Mucosa of gallbladder (tissue), 1 donor: ENCODE data around the gene PLK5. TPM values are rescaled to one million over a fixed set of nuclear protein-coding genes. Genes with fewer than 3 reads are reported as not detected.
"Not testable (repeated sequence)": the region's sequence is repeated elsewhere in the genome, so short reads cannot be mapped to it uniquely, and the experiment has no call there.

Source experiments
- DNase-seq: peaks from one replicate; pipeline ENCODE4 v3.0.0-alpha.2; 2020; ENCODE audit warnings: low spot score
- total RNA-seq: library from RNA; stranded (reverse); gene quantifications from one replicate; pipeline ENCODE4 v1.2.1, GENCODE V29; 2021
- donor health status: DM: no; HTN: no; CAD: no.

Gene PLK5
- total RNA-seq, 1 donor from 2014 or later = 0.89 TPM

- no peak for DNase-seq
Observed at GRCh38 chr19:1525343-1525742, 1.5 kb downstream of the PLK5 start.

- DNase-seq = no peak
Observed at GRCh38 chr19:1526066-1526778, 2.3 kb downstream of the PLK5 start.

GRCh38 chr19:1526979-1527649 lies 3.2 kb downstream of the PLK5 start:
- no peak for DNase-seq

DNA sequence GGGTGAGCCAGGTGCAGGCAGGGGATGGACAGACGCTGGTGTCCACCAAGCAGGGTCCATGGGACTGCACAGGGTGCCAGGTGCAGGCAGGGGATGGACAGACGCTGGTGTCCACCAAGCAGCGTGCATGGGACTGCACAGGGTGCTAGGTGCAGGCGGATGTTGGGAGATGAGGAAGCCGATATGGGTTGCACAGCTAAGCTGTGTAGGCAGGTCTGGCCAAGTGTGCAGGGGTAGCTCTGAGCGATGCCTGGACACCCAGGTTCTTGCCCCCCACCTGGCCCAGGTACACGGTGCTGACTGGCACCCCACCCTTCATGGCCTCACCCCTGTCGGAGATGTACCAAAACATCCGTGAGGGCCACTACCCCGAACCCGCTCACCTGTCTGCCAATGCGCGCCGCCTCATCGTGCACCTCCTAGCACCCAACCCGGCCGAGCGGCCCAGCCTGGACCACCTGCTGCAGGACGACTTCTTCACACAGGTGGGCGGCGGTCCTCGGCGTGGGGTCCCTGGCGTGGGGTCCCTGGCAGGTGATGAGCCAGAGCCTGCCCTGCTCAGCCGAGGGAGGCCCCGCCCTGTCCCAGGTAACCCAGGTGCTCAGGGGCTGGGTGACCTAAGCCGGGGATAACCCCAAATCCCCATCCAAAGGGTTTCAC lies 3.9 kb downstream of the PLK5 start:
- DNase-seq = no peak

GRCh38 chr19:1528596-1529429 lies 4.9 kb downstream of the PLK5 start:
- no peak for DNase-seq

GRCh38 chr19:1529430-1529816 lies 5.5 kb downstream of the PLK5 start:
- no peak for DNase-seq

DNA sequence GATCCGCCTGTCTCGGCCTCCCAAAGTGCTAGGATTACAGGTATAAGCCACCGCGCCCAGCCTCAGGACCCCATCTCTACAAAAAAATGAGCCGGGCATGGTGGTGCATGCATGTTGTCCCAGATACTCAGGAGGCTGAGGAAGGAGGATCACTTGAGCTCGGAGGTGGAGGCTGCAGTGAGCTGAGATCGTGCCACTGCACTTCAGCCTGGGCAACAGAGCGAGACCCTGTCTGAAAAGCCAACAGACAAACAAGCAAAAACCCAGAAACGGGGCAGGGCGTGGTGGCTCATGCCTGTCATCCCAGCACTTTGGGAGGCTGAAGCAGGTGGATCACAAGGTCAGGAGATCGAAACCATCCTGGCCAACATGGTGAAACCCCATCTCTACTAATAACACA lies 7.0 kb downstream of the PLK5 start:
- not testable (repeated sequence) for DNase-seq

GRCh38 chr19:1531587-1531986 lies 7.7 kb downstream of the PLK5 start:
- DNase-seq = no peak

DNA sequence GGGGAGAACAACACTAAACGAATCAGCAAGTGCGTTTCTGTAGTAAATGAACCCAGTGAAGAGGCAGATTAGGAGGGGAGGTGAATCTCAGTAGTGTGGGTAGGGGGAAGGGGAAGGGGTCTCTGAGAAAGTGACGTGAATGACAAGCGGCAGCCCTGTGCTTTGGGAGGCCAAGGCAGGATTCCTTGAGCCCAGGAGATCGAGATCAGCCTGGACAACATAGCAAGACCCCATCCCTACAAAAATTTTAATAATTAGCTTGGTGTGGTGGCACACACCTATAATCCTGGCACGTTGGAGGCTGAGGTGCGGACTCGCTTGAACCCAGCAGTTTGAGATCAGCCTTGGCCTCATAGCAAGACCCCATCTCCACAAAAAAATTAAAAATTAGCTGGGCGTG lies 8.1 kb downstream of the PLK5 start:
- no peak for DNase-seq

- DNase-seq = no peak
Observed at GRCh38 chr19:1533510-1534150, 9.8 kb downstream of the PLK5 start.

DNA sequence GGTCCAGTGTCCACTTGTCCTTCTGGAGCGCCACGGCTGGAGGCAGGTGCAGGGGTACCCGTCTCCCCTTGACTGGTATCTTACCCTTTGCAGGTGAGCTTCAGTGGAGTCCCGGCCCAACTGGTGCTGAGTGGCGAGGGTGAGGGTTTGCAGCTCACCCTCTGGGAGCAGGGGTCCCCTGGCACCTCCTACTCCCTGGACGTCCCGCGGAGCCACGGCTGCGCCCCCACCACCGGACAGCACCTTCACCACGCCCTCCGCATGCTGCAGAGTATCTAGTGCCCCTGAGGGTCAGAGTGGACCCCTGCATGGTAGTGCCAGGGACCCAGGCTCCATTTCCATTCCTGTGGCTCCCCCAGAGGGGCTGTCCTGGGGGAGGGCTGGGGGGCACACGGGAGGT lies 11.1 kb downstream of the PLK5 start:
- no peak for DNase-seq

- DNase-seq = not testable (repeated sequence)
Observed at GRCh38 chr19:1535699-1536098, 11.8 kb downstream of the PLK5 start.

- DNase-seq = no peak
Observed at GRCh38 chr19:1538978-1539377, 15.1 kb downstream of the PLK5 start.

DNA sequence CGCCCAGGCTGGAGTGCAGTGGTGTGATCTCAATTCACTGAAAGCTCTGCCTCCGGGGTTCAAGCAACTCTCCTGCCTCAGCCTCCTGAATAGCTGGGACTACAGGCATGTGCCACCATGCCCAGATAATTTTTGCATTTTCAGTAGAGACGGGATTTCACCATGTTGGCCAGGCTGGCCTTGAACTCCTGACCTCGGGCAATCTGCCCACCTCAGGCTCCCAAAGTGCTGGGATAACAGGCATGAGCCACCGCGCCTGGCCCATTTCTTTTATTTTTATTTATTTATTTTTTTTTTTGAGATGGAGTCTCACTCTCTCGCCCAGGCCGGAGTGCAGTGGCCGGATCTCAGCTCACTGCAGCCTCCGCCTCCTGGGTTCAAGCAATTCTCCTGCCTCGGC lies 15.9 kb downstream of the PLK5 start:
- DNase-seq = not testable (repeated sequence)

DNA sequence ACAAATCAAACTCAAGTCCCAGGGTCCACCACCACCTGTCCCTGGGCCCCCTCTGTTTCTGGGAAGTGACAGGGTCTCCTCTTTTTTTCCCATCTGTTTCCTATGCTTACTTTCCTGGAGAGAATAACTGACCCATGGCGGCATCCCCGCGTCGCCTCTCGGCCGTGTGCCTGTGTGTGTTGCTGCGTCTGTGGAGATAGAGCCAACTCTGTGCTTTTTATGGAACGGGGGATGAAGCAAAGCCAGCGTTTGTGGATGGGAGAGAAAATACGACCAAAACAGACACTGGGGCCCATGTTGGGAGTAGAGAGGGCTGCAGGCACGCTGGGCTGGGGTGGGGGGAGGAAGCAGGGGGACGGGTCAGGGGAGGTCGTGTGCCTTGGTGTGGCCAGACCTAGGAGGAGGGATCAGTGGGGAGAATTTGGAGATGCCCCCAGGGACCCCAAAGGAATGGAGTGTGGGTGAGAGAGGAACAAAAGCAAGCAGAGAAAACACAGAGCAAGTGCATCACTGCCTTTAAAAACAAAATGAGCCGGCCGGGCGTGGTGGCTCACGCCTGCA lies 16.6 kb downstream of the PLK5 start:
- no peak for DNase-seq

- DNase-seq = no peak
Observed at GRCh38 chr19:1549332-1549945, 25.6 kb downstream of the PLK5 start.

GRCh38 chr19:1551068-1552040 lies 27.5 kb downstream of the PLK5 start:
- no peak for DNase-seq

- DNase-seq = no peak
Observed at GRCh38 chr19:1553415-1553814, 29.5 kb downstream of the PLK5 start.

DNA sequence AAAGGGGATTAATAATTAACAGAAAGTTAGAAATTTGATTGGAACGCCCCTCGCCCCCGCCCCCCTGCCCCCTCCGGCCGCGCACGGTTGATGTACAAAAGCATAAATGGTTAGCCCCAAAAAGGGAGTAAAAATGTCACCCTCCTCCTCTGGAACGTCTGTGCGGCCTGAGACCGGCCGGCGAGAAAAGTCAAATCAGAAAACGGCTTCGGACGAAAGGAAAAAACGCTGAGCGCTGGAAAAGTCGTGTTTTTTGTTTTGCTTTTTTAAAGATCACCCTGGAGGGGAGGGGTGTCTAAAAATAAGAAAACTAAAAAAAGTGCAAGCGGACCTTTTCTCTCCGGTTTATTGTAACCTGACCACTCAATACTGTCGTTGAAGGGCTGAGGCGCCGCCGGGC lies 31.1 kb downstream of the PLK5 start:
- DNase-seq = no peak
